HCT116 (cell line): Measurements from ENCODE around the gene CPN2.

Experiments used
- EGR1 ChIP-seq: IDR thresholded peaks from 2 replicates; pipeline ENCODE4 v1.6.1; 2012; ENCODE audit warnings: low read depth
- EZH2 ChIP-seq: fragments of 200-600 bp; sonication (generic); IDR thresholded peaks from 2 replicates; pipeline ENCODE4 v1.6.1; 2017; ENCODE audit warnings: antibody characterized with exemption, mixed run types
- POLR2A ChIP-seq: IDR thresholded peaks from 2 replicates; pipeline ENCODE4 v1.7.0; 2011; ENCODE audit warnings: borderline replicate concordance; ENCODE audit not compliant: insufficient read depth, insufficient read length; ENCODE audit errors: extremely low read depth
- POLR2AphosphoS5 ChIP-seq: IDR thresholded peaks from 2 replicates; pipeline ENCODE4 v1.6.1; 2011; ENCODE audit warnings: mild to moderate bottlenecking, low read depth, low read length, moderate library complexity
- RAD21 ChIP-seq: IDR thresholded peaks from 2 replicates; pipeline ENCODE4 v1.6.1; 2012; ENCODE audit warnings: low read depth, mild to moderate bottlenecking
- TF ChIP-seq, protein P1 (sequence below): IDR thresholded peaks from 2 replicates; pipeline ENCODE4 v1.6.1; 2011; ENCODE audit warnings: mild to moderate bottlenecking, low read length, moderate library complexity; ENCODE audit not compliant: insufficient replicate concordance; ENCODE audit errors: extremely low read depth
- TF ChIP-seq, protein P2 (sequence below), 3 experiments: fragments of 200-600 bp in 1 of 3; sonication (generic) in 1 of 3; IDR thresholded peaks in 2 of 3; conservative IDR thresholded peaks in 1 of 3; 2 replicates each; pipeline ENCODE4 v1.5.1; 2012 to 2017; ENCODE audit warnings: low read depth in 2 of 3, low read length in 2 of 3, antibody characterized with exemption in 1 of 3, borderline replicate concordance in 1 of 3, control low read depth in 1 of 3, mild to moderate bottlenecking in 1 of 3, mixed read lengths in 1 of 3, mixed run types in 1 of 3, moderate library complexity in 1 of 3; ENCODE audit not compliant: insufficient read depth in 1 of 3
- TF ChIP-seq, protein P3 (sequence below): IDR thresholded peaks from 2 replicates; pipeline ENCODE4 v1.6.1; 2012; ENCODE audit warnings: low read depth

DNA sequence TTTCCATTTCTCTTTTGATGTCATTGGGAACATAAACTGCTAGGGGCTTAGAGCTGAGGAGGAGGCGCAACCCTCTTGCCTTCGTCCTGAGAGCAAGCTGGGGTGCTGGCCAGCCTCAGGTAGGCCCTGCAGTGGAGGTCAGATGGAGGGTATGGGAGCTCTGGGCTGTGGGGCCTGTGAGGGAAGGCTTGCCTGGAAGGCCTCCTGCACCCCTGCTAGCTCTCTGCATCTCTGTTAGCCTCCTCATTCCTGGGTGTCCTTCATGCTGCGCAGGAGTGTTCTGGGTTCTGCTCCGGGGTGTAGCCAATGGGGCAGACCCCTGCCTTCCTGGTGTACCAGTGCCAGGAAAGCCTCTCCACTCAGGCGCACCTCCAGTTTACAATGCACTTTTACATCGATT is 36.1 kb upstream of the CPN2 start:
- TF ChIP-seq EZH2 (no peak), POLR2A (no peak), EGR1 (no peak), POLR2AphosphoS5 (no peak), RAD21 (no peak)
- TF ChIP-seq, protein P1, sequence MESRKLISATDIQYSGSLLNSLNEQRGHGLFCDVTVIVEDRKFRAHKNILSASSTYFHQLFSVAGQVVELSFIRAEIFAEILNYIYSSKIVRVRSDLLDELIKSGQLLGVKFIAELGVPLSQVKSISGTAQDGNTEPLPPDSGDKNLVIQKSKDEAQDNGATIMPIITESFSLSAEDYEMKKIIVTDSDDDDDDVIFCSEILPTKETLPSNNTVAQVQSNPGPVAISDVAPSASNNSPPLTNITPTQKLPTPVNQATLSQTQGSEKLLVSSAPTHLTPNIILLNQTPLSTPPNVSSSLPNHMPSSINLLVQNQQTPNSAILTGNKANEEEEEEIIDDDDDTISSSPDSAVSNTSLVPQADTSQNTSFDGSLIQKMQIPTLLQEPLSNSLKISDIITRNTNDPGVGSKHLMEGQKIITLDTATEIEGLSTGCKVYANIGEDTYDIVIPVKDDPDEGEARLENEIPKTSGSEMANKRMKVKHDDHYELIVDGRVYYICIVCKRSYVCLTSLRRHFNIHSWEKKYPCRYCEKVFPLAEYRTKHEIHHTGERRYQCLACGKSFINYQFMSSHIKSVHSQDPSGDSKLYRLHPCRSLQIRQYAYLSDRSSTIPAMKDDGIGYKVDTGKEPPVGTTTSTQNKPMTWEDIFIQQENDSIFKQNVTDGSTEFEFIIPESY: no peak
- TF ChIP-seq, protein P2, sequence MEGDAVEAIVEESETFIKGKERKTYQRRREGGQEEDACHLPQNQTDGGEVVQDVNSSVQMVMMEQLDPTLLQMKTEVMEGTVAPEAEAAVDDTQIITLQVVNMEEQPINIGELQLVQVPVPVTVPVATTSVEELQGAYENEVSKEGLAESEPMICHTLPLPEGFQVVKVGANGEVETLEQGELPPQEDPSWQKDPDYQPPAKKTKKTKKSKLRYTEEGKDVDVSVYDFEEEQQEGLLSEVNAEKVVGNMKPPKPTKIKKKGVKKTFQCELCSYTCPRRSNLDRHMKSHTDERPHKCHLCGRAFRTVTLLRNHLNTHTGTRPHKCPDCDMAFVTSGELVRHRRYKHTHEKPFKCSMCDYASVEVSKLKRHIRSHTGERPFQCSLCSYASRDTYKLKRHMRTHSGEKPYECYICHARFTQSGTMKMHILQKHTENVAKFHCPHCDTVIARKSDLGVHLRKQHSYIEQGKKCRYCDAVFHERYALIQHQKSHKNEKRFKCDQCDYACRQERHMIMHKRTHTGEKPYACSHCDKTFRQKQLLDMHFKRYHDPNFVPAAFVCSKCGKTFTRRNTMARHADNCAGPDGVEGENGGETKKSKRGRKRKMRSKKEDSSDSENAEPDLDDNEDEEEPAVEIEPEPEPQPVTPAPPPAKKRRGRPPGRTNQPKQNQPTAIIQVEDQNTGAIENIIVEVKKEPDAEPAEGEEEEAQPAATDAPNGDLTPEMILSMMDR (IDR thresholded peaks at IDR 0.05 in 2 of 3, conservative IDR thresholded peaks at IDR 0.05 in 1 of 3; ENCODE audit: borderline replicate concordance in 1 of 3, insufficient read depth in 1 of 3, low read depth in 2 of 3, low read length in 2 of 3): no peak
- TF ChIP-seq, protein P3, sequence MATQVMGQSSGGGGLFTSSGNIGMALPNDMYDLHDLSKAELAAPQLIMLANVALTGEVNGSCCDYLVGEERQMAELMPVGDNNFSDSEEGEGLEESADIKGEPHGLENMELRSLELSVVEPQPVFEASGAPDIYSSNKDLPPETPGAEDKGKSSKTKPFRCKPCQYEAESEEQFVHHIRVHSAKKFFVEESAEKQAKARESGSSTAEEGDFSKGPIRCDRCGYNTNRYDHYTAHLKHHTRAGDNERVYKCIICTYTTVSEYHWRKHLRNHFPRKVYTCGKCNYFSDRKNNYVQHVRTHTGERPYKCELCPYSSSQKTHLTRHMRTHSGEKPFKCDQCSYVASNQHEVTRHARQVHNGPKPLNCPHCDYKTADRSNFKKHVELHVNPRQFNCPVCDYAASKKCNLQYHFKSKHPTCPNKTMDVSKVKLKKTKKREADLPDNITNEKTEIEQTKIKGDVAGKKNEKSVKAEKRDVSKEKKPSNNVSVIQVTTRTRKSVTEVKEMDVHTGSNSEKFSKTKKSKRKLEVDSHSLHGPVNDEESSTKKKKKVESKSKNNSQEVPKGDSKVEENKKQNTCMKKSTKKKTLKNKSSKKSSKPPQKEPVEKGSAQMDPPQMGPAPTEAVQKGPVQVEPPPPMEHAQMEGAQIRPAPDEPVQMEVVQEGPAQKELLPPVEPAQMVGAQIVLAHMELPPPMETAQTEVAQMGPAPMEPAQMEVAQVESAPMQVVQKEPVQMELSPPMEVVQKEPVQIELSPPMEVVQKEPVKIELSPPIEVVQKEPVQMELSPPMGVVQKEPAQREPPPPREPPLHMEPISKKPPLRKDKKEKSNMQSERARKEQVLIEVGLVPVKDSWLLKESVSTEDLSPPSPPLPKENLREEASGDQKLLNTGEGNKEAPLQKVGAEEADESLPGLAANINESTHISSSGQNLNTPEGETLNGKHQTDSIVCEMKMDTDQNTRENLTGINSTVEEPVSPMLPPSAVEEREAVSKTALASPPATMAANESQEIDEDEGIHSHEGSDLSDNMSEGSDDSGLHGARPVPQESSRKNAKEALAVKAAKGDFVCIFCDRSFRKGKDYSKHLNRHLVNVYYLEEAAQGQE: no peak
